Muscle layer of duodenum (tissue), 2 donors: ENCODE results near the gene LMAN1.

Source experiments
- H3K27ac ChIP-seq: one replicate; pipeline ENCODE4 v1.7.0; 2013; ENCODE audit warnings: mild to moderate bottlenecking, low read length
- H3K27me3 ChIP-seq: one replicate; pipeline ENCODE4 v1.7.0; 2013; ENCODE audit warnings: low read depth, mild to moderate bottlenecking, control low read depth, low read length
- H3K36me3 ChIP-seq, 2 donors: one replicate each; pipeline ENCODE4 v1.7.0; 2013; ENCODE audit warnings: low read length in 2 of 2, control low read depth in 1 of 2, mild to moderate bottlenecking in 1 of 2; ENCODE audit not compliant: insufficient read depth in 2 of 2, control insufficient read depth in 1 of 2
- H3K4me1 ChIP-seq, 2 donors: one replicate each; pipeline ENCODE4 v1.7.0; 2013; ENCODE audit warnings: low read length in 2 of 2, mild to moderate bottlenecking in 2 of 2, control low read depth in 1 of 2, moderate library complexity in 1 of 2; ENCODE audit not compliant: insufficient read depth in 2 of 2, control insufficient read depth in 1 of 2
- H3K4me3 ChIP-seq, 2 donors: one replicate each; pipeline ENCODE4 v1.7.0; 2013; ENCODE audit warnings: low read length in 2 of 2, low read depth in 1 of 2, mild to moderate bottlenecking in 1 of 2
- H3K9me3 ChIP-seq, 2 donors: one replicate each; pipeline ENCODE4 v1.7.0; 2013; ENCODE audit warnings: low read length in 2 of 2, control low read depth in 1 of 2, mild to moderate bottlenecking in 1 of 2; ENCODE audit not compliant: control insufficient read depth in 1 of 2
- donor health status: healthy.

Gene LMAN1

GRCh38 chr18:59383851-59384250, 24.8 kb upstream of the LMAN1 start:
- H3K36me3 ChIP-seq, result no peaks in the 10 kb centered on the region

GRCh38 chr18:59382383-59382782, 23.3 kb upstream of the LMAN1 start:
- H3K4me1 ChIP-seq, result no peaks in the 10 kb centered on the region
- H3K4me3 ChIP-seq, result no peak overlapping the region
- H3K36me3 ChIP-seq, result no peaks in the 10 kb centered on the region
- no peak overlapping the region for H3K27ac ChIP-seq
- no peaks in the 10 kb centered on the region for H3K27me3 ChIP-seq
- no peaks in the 10 kb centered on the region for H3K9me3 ChIP-seq

More at GRCh38 chr18:59383851-59384250, 24.8 kb upstream of the LMAN1 start:
- Histone ChIP-seq H3K4me1 (no peaks in the 10 kb centered on the region), H3K4me3 (no peak overlapping the region), H3K27me3 (no peaks in the 10 kb centered on the region), H3K9me3 (no peaks in the 10 kb centered on the region), H3K27ac (no peak overlapping the region)

- Histone ChIP-seq H3K4me1 (peaks cover 0 to 2% of the 10 kb centered on the region in 2 donors), H3K27me3 (no peaks in the 10 kb centered on the region), H3K27ac (no peak overlapping the region), H3K9me3 (no peaks in the 10 kb centered on the region), H3K36me3 (no peaks in the 10 kb centered on the region), H3K4me3 (no peak overlapping the region)
Observed at GRCh38 chr18:59381949-59382348, 22.9 kb upstream of the LMAN1 start.

DNA sequence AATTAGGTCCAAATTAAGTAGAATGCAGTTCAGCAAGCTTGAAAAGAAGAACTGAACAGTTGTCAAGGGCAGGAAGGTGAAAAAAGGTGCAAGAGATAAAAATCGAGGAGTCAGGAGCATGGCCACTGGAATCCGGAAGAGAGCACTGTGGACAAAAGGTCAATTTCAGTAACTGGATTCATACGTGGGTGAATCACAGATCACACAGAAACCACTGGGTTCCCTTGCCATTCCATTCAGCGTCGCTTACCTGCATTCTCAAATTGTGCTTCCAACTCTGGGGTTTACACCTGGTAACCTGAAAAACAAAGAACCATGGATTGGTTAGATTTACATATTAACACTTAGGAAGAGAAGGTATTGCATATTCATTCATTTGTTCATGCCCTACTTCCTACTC, 21.6 kb upstream of the LMAN1 start:
- Histone ChIP-seq H3K4me1 (peaks cover 0 to 3% of the 10 kb centered on the region in 2 donors), H3K27ac (no peak overlapping the region), H3K27me3 (no peaks in the 10 kb centered on the region), H3K4me3 (no peak overlapping the region), H3K9me3 (no peaks in the 10 kb centered on the region), H3K36me3 (no peaks in the 10 kb centered on the region)

DNA sequence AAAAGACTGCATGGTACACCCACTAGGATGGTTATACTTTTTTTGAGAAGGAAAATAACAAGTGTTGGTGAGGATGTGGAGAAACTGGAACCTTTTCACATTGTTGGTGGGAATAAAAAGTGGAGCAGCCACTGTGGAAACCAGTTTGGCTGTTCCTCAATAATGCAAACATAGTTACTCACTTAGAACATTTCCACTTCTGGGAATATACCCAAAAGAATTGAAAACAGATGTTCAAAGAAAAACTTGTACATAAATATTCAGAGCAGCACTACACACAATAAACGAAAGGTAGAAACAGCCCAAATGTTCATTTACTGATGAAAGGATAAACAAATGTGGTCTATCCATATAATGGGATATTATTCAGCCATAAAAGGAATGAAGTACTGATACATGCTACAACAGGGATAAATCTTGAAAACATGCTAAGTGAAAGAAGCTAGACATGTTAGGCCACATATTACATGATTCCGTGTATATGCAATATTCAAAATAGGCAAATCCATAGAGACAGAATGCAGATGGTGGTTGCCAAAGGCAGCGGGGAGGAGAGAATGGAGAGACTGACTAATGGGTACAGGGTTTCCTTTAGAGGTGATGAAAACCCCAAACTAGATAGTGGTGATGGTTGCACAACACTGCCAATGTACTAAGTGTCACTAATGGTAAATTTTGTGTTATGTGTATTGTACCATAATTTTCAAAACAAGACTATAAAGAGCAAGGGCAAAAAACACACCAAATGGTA, 20.9 kb upstream of the LMAN1 start:
- Histone ChIP-seq H3K4me1 (peaks cover 0 to 3% of the 10 kb centered on the region in 2 donors), H3K4me3 (no peak overlapping the region), H3K9me3 (no peaks in the 10 kb centered on the region), H3K27ac (no peak overlapping the region), H3K36me3 (no peaks in the 10 kb centered on the region), H3K27me3 (no peaks in the 10 kb centered on the region)

- Histone ChIP-seq H3K36me3 (no peaks in the 10 kb centered on the region), H3K27ac (no peak overlapping the region), H3K9me3 (no peaks in the 10 kb centered on the region), H3K4me3 (no peak overlapping the region), H3K27me3 (no peaks in the 10 kb centered on the region), H3K4me1 (peaks cover 0 to 3% of the 10 kb centered on the region in 2 donors)
Observed at GRCh38 chr18:59377613-59378337, 18.7 kb upstream of the LMAN1 start.

GRCh38 chr18:59376351-59376935, 17.4 kb upstream of the LMAN1 start:
- Histone ChIP-seq H3K36me3 (no peaks in the 10 kb centered on the region), H3K4me1 (peaks cover 0 to 3% of the 10 kb centered on the region in 2 donors), H3K4me3 (no peak overlapping the region), H3K27me3 (no peaks in the 10 kb centered on the region), H3K9me3 (no peaks in the 10 kb centered on the region), H3K27ac (no peak overlapping the region)

GRCh38 chr18:59374128-59374527, 15.1 kb upstream of the LMAN1 start:
- Histone ChIP-seq H3K4me3 (no peak overlapping the region), H3K4me1 (peaks cover 0 to 3% of the 10 kb centered on the region in 2 donors), H3K36me3 (no peaks in the 10 kb centered on the region), H3K9me3 (no peaks in the 10 kb centered on the region), H3K27ac (no peak overlapping the region), H3K27me3 (no peaks in the 10 kb centered on the region)

GRCh38 chr18:59372975-59373374, 13.9 kb upstream of the LMAN1 start:
- Histone ChIP-seq H3K9me3 (no peaks in the 10 kb centered on the region), H3K36me3 (no peaks in the 10 kb centered on the region), H3K27ac (no peak overlapping the region), H3K4me3 (no peak overlapping the region), H3K4me1 (peaks cover 0 to 3% of the 10 kb centered on the region in 2 donors), H3K27me3 (no peaks in the 10 kb centered on the region)

DNA sequence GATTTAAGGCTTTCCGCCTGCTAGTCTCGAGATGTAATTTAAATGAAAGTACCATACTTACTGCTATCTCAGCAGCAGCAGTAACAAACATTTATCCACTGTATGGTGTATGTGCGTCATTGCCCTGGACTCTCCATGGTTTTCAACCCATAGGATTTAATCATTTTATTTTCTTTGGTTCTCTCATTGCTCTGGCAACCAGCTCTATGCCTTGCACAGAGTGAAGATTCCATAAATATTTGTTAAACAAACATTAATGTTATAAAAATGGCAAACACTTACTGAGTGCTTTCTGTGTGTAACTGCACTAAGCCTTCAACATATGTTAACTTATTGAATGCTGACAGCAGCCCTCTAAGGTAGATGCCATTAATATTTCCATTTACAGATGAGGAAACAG, 1.3 kb upstream of the LMAN1 start:
- Histone ChIP-seq H3K36me3 (peaks cover 0 to 1% of the 10 kb centered on the region in 2 donors), H3K27me3 (no peaks in the 10 kb centered on the region), H3K27ac (no peak overlapping the region), H3K4me1 (peaks cover 0 to 17% of the 10 kb centered on the region in 2 donors), H3K9me3 (no peaks in the 10 kb centered on the region), H3K4me3 (peak overlapping the region in 1 of 2 donors; percentile 91)

- Histone ChIP-seq H3K4me3 (peak overlapping the region; percentile 91 to 92), H3K27ac (peak overlapping the region; percentile 8), H3K4me1 (peaks cover 0 to 17% of the 10 kb centered on the region in 2 donors), H3K36me3 (peaks cover 4 to 9% of the 10 kb centered on the region in 2 donors), H3K9me3 (no peaks in the 10 kb centered on the region), H3K27me3 (no peaks in the 10 kb centered on the region)
Observed at GRCh38 chr18:59359576-59359952, 499 bp upstream of the LMAN1 start.
